GM23248 (cell line): Measurements from ENCODE around the gene PSME1.

Experiments used
- EZH2 ChIP-seq: fragments of 200-600 bp; sonication (generic); IDR thresholded peaks from 2 replicates; pipeline ENCODE4 v1.6.1; 2018; ENCODE audit warnings: antibody characterized with exemption, mild to moderate bottlenecking; ENCODE audit not compliant: insufficient read depth, poor library complexity, severe bottlenecking
- EZH2phosphoT487 ChIP-seq: fragments of 200-600 bp; sonication (generic); IDR thresholded peaks from 2 replicates; pipeline ENCODE4 v1.6.1; 2018; ENCODE audit warnings: antibody characterized with exemption, moderate library complexity, mild to moderate bottlenecking, low read depth; ENCODE audit not compliant: insufficient read depth

DNA sequence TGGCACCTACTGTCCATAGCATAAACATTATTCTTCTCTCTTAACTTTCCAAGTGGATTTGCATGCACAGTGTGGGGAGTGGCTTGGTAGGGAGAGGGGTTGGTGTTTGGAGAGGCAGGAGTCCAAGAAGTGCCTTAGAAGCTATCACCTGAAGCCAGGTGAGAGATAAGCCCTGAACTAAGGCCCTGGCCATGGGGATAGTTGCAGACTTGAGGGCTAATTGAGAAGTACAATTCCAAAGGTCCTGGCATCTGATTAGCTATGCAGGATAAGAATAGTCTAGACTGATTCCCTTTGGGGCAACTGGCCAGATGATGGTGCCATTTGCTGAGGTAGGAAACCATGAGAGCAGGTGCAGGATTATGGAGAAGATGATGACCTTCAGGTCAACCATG is 43.9 kb upstream of the PSME1 start:
- TF ChIP-seq EZH2phosphoT487 (no peak), EZH2 (no peak)
